Lower leg skin (tissue), 3 donors: ENCODE results near the gene XPC.

ENCODE experiments used
- CTCF ChIP-seq, 3 donors: fragments of 450-650 bp; IDR thresholded peaks; one replicate each; pipeline ENCODE4 v1.5.1; 2016; ENCODE audit warnings: antibody characterized with exemption in 3 of 3, mild to moderate bottlenecking in 3 of 3, moderate library complexity in 2 of 3
- POLR2A ChIP-seq, 2 donors: fragments of 450-650 bp; IDR thresholded peaks; one replicate each; pipeline ENCODE4 v1.6.1; 2016 to 2017; ENCODE audit warnings: antibody characterized with exemption in 2 of 2, mild to moderate bottlenecking in 1 of 2, moderate library complexity in 1 of 2

- TF ChIP-seq CTCF (IDR thresholded peaks at IDR 0.05): no peak
- TF ChIP-seq POLR2A (IDR thresholded peaks at IDR 0.05): no peak
Observed at GRCh38 chr3:14150491-14151230, 27.7 kb downstream of the XPC start.
